Neural progenitor cell (in vitro differentiated cells): ENCODE measurements around the gene CCNG2.

Experiments used
- CTCF ChIP-seq: fragments of 200-600 bp; sonication (generic); IDR thresholded peaks from 2 replicates; pipeline ENCODE4 v1.5.1; 2017; ENCODE audit warnings: antibody characterized with exemption, mild to moderate bottlenecking
- EZH2phosphoT487 ChIP-seq: fragments of 200-600 bp; sonication (generic); IDR thresholded peaks from 2 replicates; pipeline ENCODE4 v1.6.1; 2017; ENCODE audit warnings: antibody characterized with exemption

- TF ChIP-seq CTCF (no peak), EZH2phosphoT487 (no peak)
These were observed 31.7 kb downstream of the CCNG2 start for GRCh38 chr4:77188498-77189220.
